GM10847 (cell line): ENCODE results near the gene TECPR1.

Experiments
- POLR2A ChIP-seq: IDR thresholded peaks from 2 replicates; pipeline ENCODE4 v1.6.1; 2011; ENCODE audit not compliant: insufficient read length; ENCODE audit errors: extremely low read depth

Gene TECPR1

GRCh38 chr7:98199131-98199530, 52.9 kb downstream of the TECPR1 start:
- no peak for TF ChIP-seq POLR2A

GRCh38 chr7:98196706-98197605, 55.1 kb downstream of the TECPR1 start:
- no peak for TF ChIP-seq POLR2A

- no peak for TF ChIP-seq POLR2A
Measured at GRCh38 chr7:98194672-98195457, 57.2 kb downstream of the TECPR1 start.

- no peak for TF ChIP-seq POLR2A
Measured at GRCh38 chr7:98194186-98194585, 57.8 kb downstream of the TECPR1 start.

GRCh38 chr7:98193474-98194180, 58.4 kb downstream of the TECPR1 start:
- TF ChIP-seq POLR2A: no peak

- no peak for TF ChIP-seq POLR2A
Measured at GRCh38 chr7:98192781-98193457, 59.1 kb downstream of the TECPR1 start.

GRCh38 chr7:98191668-98192431, 60.2 kb downstream of the TECPR1 start:
- no peak for TF ChIP-seq POLR2A

- TF ChIP-seq POLR2A: no peak
Measured at GRCh38 chr7:98189559-98189958, 62.5 kb downstream of the TECPR1 start.

- no peak for TF ChIP-seq POLR2A
Measured at GRCh38 chr7:98187138-98187502, 64.9 kb downstream of the TECPR1 start.

GRCh38 chr7:98186452-98187137, 65.4 kb downstream of the TECPR1 start:
- TF ChIP-seq POLR2A: no peak

- TF ChIP-seq POLR2A: no peak
Measured at GRCh38 chr7:98185101-98185500, 66.9 kb downstream of the TECPR1 start.

- TF ChIP-seq POLR2A: no peak
Measured at GRCh38 chr7:98180751-98181150, 71.3 kb downstream of the TECPR1 start.

GRCh38 chr7:98178762-98179490, 73.1 kb downstream of the TECPR1 start:
- no peak for TF ChIP-seq POLR2A
